Measurements from ENCODE around the gene ZNF587.
A peak's percentile ranks its signal among the peaks of the same experiment; 100 is the strongest.

GRCh38 chr19:57819475-57820148 is 30.0 kb upstream of the ZNF587 start:
- TF ChIP-seq CTCF (IDR thresholded peaks at IDR 0.05) (peak in 1 of 6 experiments; percentile 20), POLR2A (IDR thresholded peaks at IDR 0.05) (peak in 3 of 4 donors; percentile 24 to 59 (median 58))

Measured in upper lobe of left lung (tissue), 4 donors.